ENCODE measurements around the gene KCNJ6. TPM values are rescaled to one million over a fixed set of nuclear protein-coding genes. Genes with fewer than 3 reads are reported as not detected.

KCNJ6 gene
- total and polyA plus RNA-seq, 2 of the 8 experiments (the other 6 are each of a cell fraction or from before 2014, with no cell fraction given): 0.51 to 1.2 TPM

GRCh38 chr21:37594472-37594951 is 321.7 kb downstream of the KCNJ6 start:
- H3K56ac ChIP-seq (replicated peaks; ENCODE audit: insufficient read length, low read depth, low read length): no peak overlapping the region
- peaks cover 0 to 12% of the 10 kb centered on the region in 2 experiments; a peak in 1 of 4 replicates for H3K79me2 ChIP-seq (ENCODE audit: control insufficient read depth in 1 of 2, insufficient read depth in 2 of 2, low read length in 2 of 2)
- H3K4me1 ChIP-seq (replicated peaks in 1 of 4; ENCODE audit: control insufficient read depth in 3 of 4, insufficient read depth in 4 of 4, low read length in 3 of 4): peaks cover 8 to 21% (median 18%) of the 10 kb centered on the region in 4 experiments
- peak overlapping the region; percentile 51 for H2BK20ac ChIP-seq (ENCODE audit: low read length)
- H3K23ac ChIP-seq (ENCODE audit: insufficient read length): no peak overlapping the region
- H4K91ac ChIP-seq (replicated peaks; ENCODE audit: insufficient read length, low read length): peak overlapping the region; percentile 96
- no peak overlapping the region for H3K14ac ChIP-seq (ENCODE audit: insufficient read length)
- no peak for DNase-seq (ENCODE audit: low read depth in 1 of 2, low spot score in 2 of 2)
- peak overlapping the region; percentile 99 for H2BK120ac ChIP-seq (replicated peaks; ENCODE audit: low read depth, low read length)
- peak overlapping the region; percentile 98 for H2BK12ac ChIP-seq (ENCODE audit: low read depth, low read length)
- H3K9ac ChIP-seq (replicated peaks in 1 of 4; ENCODE audit: extremely low read depth in 1 of 4, low read depth in 3 of 4, low read length in 3 of 4): no peak overlapping the region
- no peaks in the 10 kb centered on the region for H3K79me1 ChIP-seq (ENCODE audit: low read depth, low read length)
- peak overlapping the region; percentile 41; the same call in 1 of the 2 replicates for H2AFZ ChIP-seq (ENCODE audit: low read length)
- POLR2A ChIA-PET (ENCODE audit: partially characterized antibody): interaction anchor here (0.8 to 1.6 kb wide), 8 partner anchors 11 to 49 kb away, joined by 3 to 5 read pairs (median 3); no protein-coding TSS in a partner anchor
- H3K27ac ChIP-seq (ENCODE audit: low read depth, low read length): 0 out of 2 replicates have a peak overlapping the region, but pooled peaks have one; percentile 21
- no peak for FAIRE-seq
- no peak overlapping the region for H2BK15ac ChIP-seq (ENCODE audit: low read length)
- H3K23me2 ChIP-seq (ENCODE audit: low read depth, low read length): 0 out of 2 replicates have a peak, but pooled peaks cover 3% of the 10 kb centered on the region
- peak overlapping the region; percentile 84 for H2AK5ac ChIP-seq (ENCODE audit: low read depth, low read length)
- H4K8ac ChIP-seq (ENCODE audit: extremely low read depth, insufficient read depth, low read length): no peak overlapping the region
- H4K20me1 ChIP-seq (replicated peaks in 1 of 2; ENCODE audit: control insufficient read depth in 1 of 2, insufficient read depth in 2 of 2, low read length in 2 of 2): no peaks in the 10 kb centered on the region
- H3K18ac ChIP-seq (ENCODE audit: extremely low read depth, low read length): peak overlapping the region; percentile 68
- CTCF ChIA-PET (ENCODE audit: partially characterized antibody): interaction anchor here (0.6 to 0.9 kb wide), 2 partner anchors 65 to 131 kb away, joined by 3 read pairs; no protein-coding TSS in a partner anchor
- peak overlapping the region; percentile 84; the same call in 1 of the 2 replicates for H2BK5ac ChIP-seq (ENCODE audit: low read depth, low read length)
- H3K27me3 ChIP-seq (replicated peaks in 1 of 4; ENCODE audit: control insufficient read depth in 3 of 4, extremely low read depth in 1 of 4, insufficient read depth in 3 of 4, low read length in 3 of 4): no peaks in the 10 kb centered on the region
- peak overlapping the region; percentile 97 for H3K4ac ChIP-seq (replicated peaks; ENCODE audit: insufficient read length, low read depth, low read length)
- H4K5ac ChIP-seq (ENCODE audit: insufficient read length, low read depth, low read length): peak overlapping the region; percentile 0
- H3K4me3 ChIP-seq (ENCODE audit: extremely low read depth in 1 of 4, insufficient read depth in 2 of 4, low read depth in 3 of 4, low read length in 4 of 4): no peak overlapping the region
- peak overlapping the region in 1 of 2 experiments; percentile 78; a peak in 1 of 4 replicates for H3K4me2 ChIP-seq (ENCODE audit: insufficient read depth in 1 of 2, low read depth in 2 of 2, low read length in 2 of 2)
- 80% methylated on average over 15 of the region's 15 CpGs; no CpG with 5 or more reads in 1 of the 2 experiments for WGBS, 2 experiments (ENCODE audit: extremely low coverage in 1 of 2, insufficient coverage in 1 of 2, insufficient read length in 1 of 2, insufficient replicate concordance in 2 of 2, low coverage in 1 of 2, low lambda C conversion rate in 2 of 2, missing lambda C conversion rate in 1 of 2)
- no peaks in the 10 kb centered on the region for H3K9me3 ChIP-seq (ENCODE audit: insufficient read depth in 2 of 2, low read depth in 1 of 2, low read length in 1 of 2)
- H3K36me3 ChIP-seq (ENCODE audit: control insufficient read depth in 2 of 4, insufficient read depth in 4 of 4, low read length in 3 of 4): no peaks in the 10 kb centered on the region
- TF ChIP-seq SIRT6 (IDR thresholded peaks at IDR 0.05; ENCODE audit: low read length) (no peak), USF2 (IDR thresholded peaks at IDR 0.05; ENCODE audit: low read length) (no peak), KDM4A (IDR thresholded peaks at IDR 0.05; ENCODE audit: low read depth, low read length, severe bottlenecking) (no peak), MAFK (IDR thresholded peaks at IDR 0.05; ENCODE audit: low read depth, low read length) (no peak), ASH2L (IDR thresholded peaks at IDR 0.05; ENCODE audit: low read length) (no peak), TCF12 (IDR thresholded peaks at IDR 0.05; ENCODE audit: low read depth, low read length) (no peak), EZH2 (IDR thresholded peaks at IDR 0.05; ENCODE audit: low read depth, low read length, severe bottlenecking) (no peak), JUN (IDR thresholded peaks at IDR 0.05; ENCODE audit: low read depth, low read length) (no peak), TAF7 (optimal IDR thresholded peaks at IDR 0.05; ENCODE audit: borderline replicate concordance, low read depth, low read length) (no peak), TBP (IDR thresholded peaks at IDR 0.05; ENCODE audit: low read depth, low read length) (no peak)
- TF ChIP-seq, protein P1, sequence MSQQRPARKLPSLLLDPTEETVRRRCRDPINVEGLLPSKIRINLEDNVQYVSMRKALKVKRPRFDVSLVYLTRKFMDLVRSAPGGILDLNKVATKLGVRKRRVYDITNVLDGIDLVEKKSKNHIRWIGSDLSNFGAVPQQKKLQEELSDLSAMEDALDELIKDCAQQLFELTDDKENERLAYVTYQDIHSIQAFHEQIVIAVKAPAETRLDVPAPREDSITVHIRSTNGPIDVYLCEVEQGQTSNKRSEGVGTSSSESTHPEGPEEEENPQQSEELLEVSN (IDR thresholded peaks at IDR 0.05): peak; percentile 83
